B cell (primary cell): ENCODE measurements around the gene MPDZ. TPM values are rescaled to one million over a fixed set of nuclear protein-coding genes. Genes with fewer than 3 reads are reported as not detected.

Source experiments
- ATAC-seq: fragments of 200-7000 bp; cut with Tn5 transposase; one replicate; pipeline ENCODE4 v1.10.0; 2021; ENCODE audit warnings: low read depth, mild to moderate bottlenecking, moderate number of reproducible peaks, moderate library complexity
- CTCF ChIA-PET: fragments of 350-600 bp; sonication (Branson Sonifier 250); formaldehyde crosslinking; loops from one replicate; lab custom pipeline; 2021; ENCODE audit warnings: antibody characterized with exemption, inconsistent platforms; lab: Charles Lee
- POLR2A ChIA-PET: fragments of 350-600 bp; sonication (Branson Sonifier 250); formaldehyde crosslinking; loops from one replicate; lab custom pipeline; 2021; ENCODE audit warnings: antibody characterized with exemption; lab: Charles Lee
- DNase-seq: peaks from one replicate; pipeline ENCODE4 v3.0.0; 2013
- H2AFZ ChIP-seq: 2 replicates; pipeline ENCODE4 v1.6.1; 2012; ENCODE audit warnings: mild to moderate bottlenecking, low read depth, low read length; ENCODE audit not compliant: insufficient read depth, poor library complexity, severe bottlenecking
- H3K27ac ChIP-seq, 2 donors: 1 replicate in 1 of 2; 2 replicates in 1 of 2; pipeline ENCODE4 v1.5.1; 2012 to 2013; ENCODE audit warnings: low read length in 2 of 2, mild to moderate bottlenecking in 2 of 2, moderate library complexity in 1 of 2
- H3K27me3 ChIP-seq, 4 experiments: fragments of 200-600 bp in 1 of 4; sonication (generic) in 1 of 4; replicated peaks in 1 of 4; 1 replicate in 2 of 4; 2 replicates in 2 of 4; pipeline versions ENCODE4 v1.6.1 to v1.7.0; 2013 to 2016; ENCODE audit warnings: low read length in 3 of 4, mild to moderate bottlenecking in 2 of 4, mixed read lengths in 1 of 4, moderate library complexity in 1 of 4; ENCODE audit not compliant: insufficient read depth in 4 of 4, control insufficient read depth in 3 of 4; ENCODE audit errors: control extremely low read depth in 1 of 4
- H3K36me3 ChIP-seq, 2 experiments: replicated peaks in 1 of 2; 1 replicate in 1 of 2; 2 replicates in 1 of 2; pipeline versions ENCODE4 v1.6.1 to v1.7.1; 2013; ENCODE audit warnings: low read length in 1 of 2; ENCODE audit not compliant: insufficient read depth in 2 of 2, control insufficient read depth in 1 of 2; ENCODE audit errors: control extremely low read depth in 1 of 2, extremely low read depth in 1 of 2
- H3K4me1 ChIP-seq, 2 donors: fragments of 200-600 bp in 1 of 2; sonication (generic) in 1 of 2; 1 replicate in 1 of 2; 2 replicates in 1 of 2; pipeline versions ENCODE4 v1.5.1 to v1.6.1; 2013 to 2017; ENCODE audit warnings: low read length in 2 of 2; ENCODE audit not compliant: control insufficient read depth in 2 of 2, insufficient read depth in 2 of 2
- H3K4me2 ChIP-seq: replicated peaks from 2 replicates; pipeline ENCODE3; 2012; ENCODE audit warnings: mild to moderate bottlenecking, low read depth, low read length; ENCODE audit not compliant: poor library complexity, severe bottlenecking
- H3K4me3 ChIP-seq, 5 experiments: fragments of 200-600 bp in 1 of 5; sonication (generic) in 1 of 5; 1 replicate in 3 of 5; 2 replicates in 2 of 5; pipeline versions ENCODE4 v1.5.1 to v1.7.0; 2011 to 2016; ENCODE audit warnings: low read length in 4 of 5, mild to moderate bottlenecking in 4 of 5, low read depth in 2 of 5, control low read depth in 1 of 5, moderate library complexity in 1 of 5; ENCODE audit not compliant: insufficient read depth in 1 of 5; ENCODE audit errors: control extremely low read depth in 1 of 5, extremely low read depth in 1 of 5
- H3K79me2 ChIP-seq: fragments of 200-600 bp; sonication (generic); one replicate; pipeline ENCODE4 v1.6.0; 2016; ENCODE audit warnings: low read length; ENCODE audit not compliant: control insufficient read depth, insufficient read depth
- H3K9ac ChIP-seq: fragments of 200-600 bp; sonication (generic); 2 replicates; pipeline ENCODE4 v1.6.1; 2017; ENCODE audit warnings: mild to moderate bottlenecking, low read length, moderate library complexity
- H3K9me3 ChIP-seq, 3 donors: one replicate each; pipeline versions ENCODE4 v1.6.1 to v1.7.1; 2013; ENCODE audit warnings: low read length in 2 of 3; ENCODE audit not compliant: control insufficient read depth in 2 of 3, insufficient read depth in 1 of 3; ENCODE audit errors: control extremely low read depth in 1 of 3
- H4K20me1 ChIP-seq: 2 replicates; pipeline ENCODE4 v1.6.0; 2012; ENCODE audit warnings: mild to moderate bottlenecking, low read length; ENCODE audit not compliant: insufficient read depth, control insufficient read depth, poor library complexity, severe bottlenecking
- H3K27ac Mint-ChIP-seq: one replicate; pipeline ENCODE4 v1.8.0; 2021; ENCODE audit warnings: mixed read lengths
- H3K27me3 Mint-ChIP-seq: one replicate; pipeline ENCODE4 v1.8.0; 2021; ENCODE audit warnings: mixed read lengths
- H3K4me1 Mint-ChIP-seq: one replicate; pipeline ENCODE4 v1.8.0; 2021; ENCODE audit warnings: mixed read lengths
- H3K4me3 Mint-ChIP-seq: one replicate; pipeline ENCODE4 v1.8.0; 2021; ENCODE audit warnings: mixed read lengths
- H3K9me3 Mint-ChIP-seq: one replicate; pipeline ENCODE4 v1.8.0; 2022; ENCODE audit warnings: mixed read lengths; ENCODE audit not compliant: insufficient read depth
- EZH2 ChIP-seq: IDR thresholded peaks from 2 replicates; pipeline ENCODE4 v1.6.1; 2012; ENCODE audit warnings: borderline replicate concordance, low read depth, mild to moderate bottlenecking, moderate library complexity, low read length; ENCODE audit not compliant: insufficient read depth, poor library complexity, severe bottlenecking
- WGBS: methylation state at CpG from one replicate; pipeline ENCODE4 v1.1.5; 2013; ENCODE audit warnings: missing lambda C conversion rate; ENCODE audit not compliant: insufficient coverage; 5-methylcytosine and 5-hydroxymethylcytosine counted together
- intact Hi-C: fragments of 100-400 bp; cut with micrococcal nuclease; formaldehyde crosslinking; loops from one replicate; pipeline ENCODE4 v1.10.0; 2022
- polyA plus RNA-seq: library from polyadenylated mRNA; depleted of rRNA; stranded (reverse); fragments of >200 nt; gene quantifications from 2 replicates; pipeline ENCODE4 v1.2.3, GENCODE V29; 2012
- total RNA-seq, 2 donors: library from RNA; stranded (reverse); fragments of 120-200 nt in 1 of 2; gene quantifications; 1 replicate in 1 of 2; 2 replicates in 1 of 2; pipeline versions ENCODE4 v1.2.3 to v1.2.4, GENCODE V29; 2013 to 2022
- TF ChIP-seq, protein P1 (sequence below): fragments of 200-600 bp; IDR thresholded peaks from one replicate; pipeline ENCODE4 v1.8.0; 2022; ENCODE audit warnings: antibody characterized with exemption, mild to moderate bottlenecking

The MPDZ gene
- total and polyA plus RNA-seq, 2 donors (not counting 1 experiment from before 2014, with no cell fraction given), result not detected

DNA sequence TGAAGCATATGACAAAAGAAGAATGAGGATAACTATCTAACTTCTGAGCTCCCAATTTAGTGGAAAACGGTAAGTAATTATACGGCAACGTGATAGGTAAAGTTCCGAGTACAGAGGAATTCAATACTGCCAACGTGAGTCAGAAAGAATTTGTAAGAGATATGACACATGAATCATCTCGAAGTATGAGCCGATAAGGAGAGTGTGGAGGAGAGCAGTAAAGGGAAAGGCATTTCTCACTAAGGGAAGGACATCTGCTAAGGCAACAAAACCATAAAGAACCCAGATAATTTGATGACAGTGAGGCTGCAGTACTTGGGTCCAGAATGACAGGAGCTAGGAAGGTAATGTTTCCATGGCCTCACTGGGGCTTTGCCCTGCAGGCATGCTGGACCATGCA is 11.0 kb downstream of the MPDZ start:
- H3K9ac ChIP-seq, result no peak overlapping the region
- H2AFZ ChIP-seq, result no peak overlapping the region

DNA sequence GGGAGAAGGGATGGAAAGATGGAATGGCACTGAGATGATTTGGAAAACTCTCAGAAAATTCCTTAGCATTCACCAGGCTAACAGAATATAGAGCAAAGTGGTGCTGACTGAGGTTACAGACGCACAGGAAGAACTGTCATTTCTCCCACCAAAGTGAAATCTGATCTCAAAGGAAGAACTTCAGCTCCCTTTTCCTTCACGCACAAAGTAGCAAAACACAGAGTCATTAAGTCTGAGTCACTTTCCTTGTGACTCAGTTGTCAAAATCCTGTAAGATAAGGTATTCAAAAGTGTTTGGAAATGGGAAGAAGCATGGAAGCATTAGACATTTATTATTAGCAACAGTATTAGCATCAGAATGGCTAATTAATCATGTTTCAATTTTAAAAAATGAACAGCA is 11.7 kb downstream of the MPDZ start:
- Histone ChIP-seq H2AFZ (no peak overlapping the region), H3K9me3 (peaks cover 0 to 4% (median 0%) of the 10 kb centered on the region in 3 donors), H3K4me3 (no peak overlapping the region), H3K27ac (no peak overlapping the region), H3K4me1 (no peaks in the 10 kb centered on the region), H4K20me1 (no peaks in the 10 kb centered on the region), H3K36me3 (no peaks in the 10 kb centered on the region), H3K9ac (no peak overlapping the region), H3K79me2 (no peaks in the 10 kb centered on the region), H3K4me2 (no peak overlapping the region), H3K27me3 (no peaks in the 10 kb centered on the region)
- Mint-ChIP-seq H3K4me1 (no peaks in the 10 kb centered on the region), H3K27me3 (no peaks in the 10 kb centered on the region), H3K27ac (no peak overlapping the region), H3K4me3 (no peak overlapping the region), H3K9me3 (no peaks in the 10 kb centered on the region)
- ChIA-PET CTCF (no interaction called here), POLR2A (no interaction called here)
- no peak for TF ChIP-seq EZH2
- TF ChIP-seq, protein P1, sequence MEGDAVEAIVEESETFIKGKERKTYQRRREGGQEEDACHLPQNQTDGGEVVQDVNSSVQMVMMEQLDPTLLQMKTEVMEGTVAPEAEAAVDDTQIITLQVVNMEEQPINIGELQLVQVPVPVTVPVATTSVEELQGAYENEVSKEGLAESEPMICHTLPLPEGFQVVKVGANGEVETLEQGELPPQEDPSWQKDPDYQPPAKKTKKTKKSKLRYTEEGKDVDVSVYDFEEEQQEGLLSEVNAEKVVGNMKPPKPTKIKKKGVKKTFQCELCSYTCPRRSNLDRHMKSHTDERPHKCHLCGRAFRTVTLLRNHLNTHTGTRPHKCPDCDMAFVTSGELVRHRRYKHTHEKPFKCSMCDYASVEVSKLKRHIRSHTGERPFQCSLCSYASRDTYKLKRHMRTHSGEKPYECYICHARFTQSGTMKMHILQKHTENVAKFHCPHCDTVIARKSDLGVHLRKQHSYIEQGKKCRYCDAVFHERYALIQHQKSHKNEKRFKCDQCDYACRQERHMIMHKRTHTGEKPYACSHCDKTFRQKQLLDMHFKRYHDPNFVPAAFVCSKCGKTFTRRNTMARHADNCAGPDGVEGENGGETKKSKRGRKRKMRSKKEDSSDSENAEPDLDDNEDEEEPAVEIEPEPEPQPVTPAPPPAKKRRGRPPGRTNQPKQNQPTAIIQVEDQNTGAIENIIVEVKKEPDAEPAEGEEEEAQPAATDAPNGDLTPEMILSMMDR, result no peak
- WGBS, result no CpG with 5 or more reads among the region's 2 CpGs
- intact Hi-C loops, result no loop called here
- ATAC-seq, result no peak
- no peak for DNase-seq

More for the DNA sequence above, 11.0 kb downstream of the MPDZ start:
- intact Hi-C loops, result no loop called here
- H3K79me2 ChIP-seq, result no peaks in the 10 kb centered on the region
- H3K4me3 ChIP-seq, result no peak overlapping the region
- H3K4me3 Mint-ChIP-seq, result no peak overlapping the region
- 92% methylated on average over 7 of the region's 7 CpGs for WGBS
- no peak for DNase-seq
- peaks cover 0 to 4% (median 0%) of the 10 kb centered on the region in 3 donors for H3K9me3 ChIP-seq
- no peaks in the 10 kb centered on the region for H3K9me3 Mint-ChIP-seq
- no peak for ATAC-seq
- H3K4me2 ChIP-seq, result no peak overlapping the region
- H3K36me3 ChIP-seq, result no peaks in the 10 kb centered on the region
- H3K4me1 Mint-ChIP-seq, result no peaks in the 10 kb centered on the region
- ChIA-PET POLR2A (no interaction called here), CTCF (no interaction called here)
- H3K27me3 ChIP-seq, result no peaks in the 10 kb centered on the region
- TF ChIP-seq, protein P1, result no peak
- no peak for TF ChIP-seq EZH2
- no peaks in the 10 kb centered on the region for H3K4me1 ChIP-seq
- no peak overlapping the region for H3K27ac Mint-ChIP-seq
- no peak overlapping the region for H3K27ac ChIP-seq
- no peaks in the 10 kb centered on the region for H4K20me1 ChIP-seq
- H3K27me3 Mint-ChIP-seq, result no peaks in the 10 kb centered on the region
